Psoas muscle (tissue), 8 donors: ENCODE data around the gene IPO5. TPM values are rescaled to one million over a fixed set of nuclear protein-coding genes. Genes with fewer than 3 reads are reported as not detected.

Experiments
- ATAC-seq, 4 donors: fragments of 200-7000 bp; cut with Tn5 transposase; one replicate each; pipeline ENCODE4 v1.9.1; 2020; ENCODE audit warnings: moderate library complexity in 3 of 4, mild to moderate bottlenecking in 2 of 4
- DNase-seq, 2 donors: peaks; one replicate each; pipeline ENCODE4 v3.0.0-alpha.2; 2020
- H3K27ac ChIP-seq: fragments of 200-600 bp; one replicate; pipeline ENCODE4 v1.8.0; 2022
- H3K27me3 ChIP-seq, 3 donors: fragments of 200-600 bp in 1 of 3; one replicate each; pipeline versions ENCODE4 v1.6.1 to v1.8.0; 2013 to 2022; ENCODE audit warnings: low read length in 2 of 3, mild to moderate bottlenecking in 2 of 3, moderate library complexity in 1 of 3; ENCODE audit not compliant: insufficient read depth in 3 of 3
- H3K36me3 ChIP-seq, 2 donors: fragments of 200-600 bp in 1 of 2; one replicate each; pipeline versions ENCODE4 v1.6.1 to v1.8.0; 2013 to 2022; ENCODE audit warnings: low read depth in 1 of 2, mild to moderate bottlenecking in 1 of 2, moderate library complexity in 1 of 2; ENCODE audit not compliant: insufficient read depth in 1 of 2
- H3K4me1 ChIP-seq: fragments of 200-600 bp; one replicate; pipeline ENCODE4 v1.8.0; 2022
- H3K4me3 ChIP-seq: fragments of 200-600 bp; one replicate; pipeline ENCODE4 v1.8.0; 2022; ENCODE audit warnings: mild to moderate bottlenecking
- H3K9me3 ChIP-seq: fragments of 200-600 bp; one replicate; pipeline ENCODE4 v1.8.0; 2022
- WGBS, 3 donors: extraction: QIAGEN DNeasy Blood & Tissue Kit; methylation state at CpG; one replicate each; pipeline versions ENCODE4 v1.1.6 to v1.1.7; 2013; 5-methylcytosine and 5-hydroxymethylcytosine counted together
- intact Hi-C, 2 donors: fragments of 100-400 bp; cut with DNase I; formaldehyde crosslinking; loops; one replicate each; pipeline versions ENCODE4 v1.11.0 to v1.14.2; 2022
- polyA plus RNA-seq, 3 donors: library from polyadenylated mRNA; stranded (reverse); fragments of 200-250 nt; gene quantifications; one replicate each; pipeline ENCODE4 v1.2.3, GENCODE V29; 2013
- total RNA-seq, 4 donors: library from RNA; stranded (reverse); fragmentation: NEBNext Ultra II Directional in 2 of 4; extraction: Animal tissue kit (Norgen Biotek cat#: 25700) in 2 of 4; gene quantifications; one replicate each; pipeline versions ENCODE4 v1.2.1 to v1.2.4, GENCODE V29; 2021 to 2023
- TF ChIP-seq, protein P1 (sequence below): fragments of 200-600 bp; IDR thresholded peaks from one replicate; pipeline ENCODE4 v1.8.0; 2022; ENCODE audit warnings: antibody characterized with exemption
- donor health status: healthy with polysubstance abuse.
- donor health status: DM: no; HTN: no; CAD: no; lungs with moderate emphysema.
- donor health status: Bipolar disorder and iron deficiency.
- donor health status: healthy.
- donor health status: DM: yes; HTN: yes; CAD: no.
- donor health status: DM: no; HTN: no; CAD: no.
- donor health status: DM: no; HTN: no; CAD: no.
- donor health status: DM: yes; HTN: yes; CAD: no.

Gene IPO5
- total and polyA plus RNA-seq, 7 donors: 60.6 to 186 (median 153) TPM

DNA sequence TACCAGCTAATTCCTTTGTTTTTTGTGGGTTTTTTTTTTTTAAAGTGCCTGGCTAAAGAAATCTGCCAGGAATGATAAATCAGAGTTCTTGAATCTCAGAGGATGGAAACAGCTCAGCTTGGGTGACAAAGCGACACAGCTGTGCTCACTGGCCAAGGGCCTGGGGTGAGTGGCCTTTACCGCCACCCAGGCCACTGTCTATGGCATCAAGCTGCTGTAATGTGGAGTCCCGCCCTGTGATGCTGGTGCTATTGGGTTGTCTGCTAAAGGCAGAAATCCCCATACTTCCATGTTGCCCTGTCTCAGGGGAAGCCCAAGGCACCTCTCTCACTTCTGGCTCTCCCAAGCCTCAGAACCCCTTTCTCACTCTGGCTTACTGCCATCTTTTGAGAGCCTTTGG lies 106.8 kb downstream of the IPO5 start:
- Histone ChIP-seq H3K27me3 (no peaks in the 10 kb centered on the region), H3K4me1 (no peaks in the 10 kb centered on the region), H3K9me3 (no peaks in the 10 kb centered on the region), H3K27ac (no peak overlapping the region), H3K4me3 (no peak overlapping the region), H3K36me3 (no peaks in the 10 kb centered on the region)
- WGBS, 3 donors: 42 to 70% (median 50%) methylated on average over 3 of the region's 3 CpGs
- intact Hi-C loops: no loop called here
- TF ChIP-seq, protein P1, sequence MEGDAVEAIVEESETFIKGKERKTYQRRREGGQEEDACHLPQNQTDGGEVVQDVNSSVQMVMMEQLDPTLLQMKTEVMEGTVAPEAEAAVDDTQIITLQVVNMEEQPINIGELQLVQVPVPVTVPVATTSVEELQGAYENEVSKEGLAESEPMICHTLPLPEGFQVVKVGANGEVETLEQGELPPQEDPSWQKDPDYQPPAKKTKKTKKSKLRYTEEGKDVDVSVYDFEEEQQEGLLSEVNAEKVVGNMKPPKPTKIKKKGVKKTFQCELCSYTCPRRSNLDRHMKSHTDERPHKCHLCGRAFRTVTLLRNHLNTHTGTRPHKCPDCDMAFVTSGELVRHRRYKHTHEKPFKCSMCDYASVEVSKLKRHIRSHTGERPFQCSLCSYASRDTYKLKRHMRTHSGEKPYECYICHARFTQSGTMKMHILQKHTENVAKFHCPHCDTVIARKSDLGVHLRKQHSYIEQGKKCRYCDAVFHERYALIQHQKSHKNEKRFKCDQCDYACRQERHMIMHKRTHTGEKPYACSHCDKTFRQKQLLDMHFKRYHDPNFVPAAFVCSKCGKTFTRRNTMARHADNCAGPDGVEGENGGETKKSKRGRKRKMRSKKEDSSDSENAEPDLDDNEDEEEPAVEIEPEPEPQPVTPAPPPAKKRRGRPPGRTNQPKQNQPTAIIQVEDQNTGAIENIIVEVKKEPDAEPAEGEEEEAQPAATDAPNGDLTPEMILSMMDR: no peak
- DNase-seq (no peak), ATAC-seq (no peak)

DNA sequence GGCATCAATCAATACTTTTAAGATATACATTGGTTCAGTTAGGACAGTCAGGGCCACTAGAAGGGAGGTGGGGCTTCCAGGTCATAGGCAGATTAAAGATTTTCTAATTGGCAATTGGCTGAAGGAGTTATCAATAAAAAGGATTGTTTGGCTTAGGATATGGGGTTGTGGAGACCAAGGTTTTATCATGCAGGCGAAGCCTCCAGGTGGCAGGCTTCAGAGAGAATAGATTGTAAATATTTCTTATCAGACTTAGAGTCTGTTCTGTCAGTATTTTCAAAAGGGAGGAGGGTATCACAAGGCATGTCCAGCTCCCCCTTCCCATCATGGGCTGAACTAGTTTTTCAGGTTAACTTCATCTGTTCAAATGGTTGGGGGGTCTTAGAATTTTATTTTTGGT lies 112.0 kb downstream of the IPO5 start:
- intact Hi-C loops: no loop called here
- H3K4me3 ChIP-seq: no peak overlapping the region
- H3K27ac ChIP-seq: no peak overlapping the region
- TF ChIP-seq, protein P1: no peak
- H3K36me3 ChIP-seq: no peaks in the 10 kb centered on the region
- DNase-seq: no peak
- no peaks in the 10 kb centered on the region for H3K27me3 ChIP-seq
- WGBS, 3 donors: 93 to 100% (median 95%) methylated on average over 1 of the region's 1 CpG
- no peaks in the 10 kb centered on the region for H3K4me1 ChIP-seq
- ATAC-seq: no peak
- no peaks in the 10 kb centered on the region for H3K9me3 ChIP-seq

DNA sequence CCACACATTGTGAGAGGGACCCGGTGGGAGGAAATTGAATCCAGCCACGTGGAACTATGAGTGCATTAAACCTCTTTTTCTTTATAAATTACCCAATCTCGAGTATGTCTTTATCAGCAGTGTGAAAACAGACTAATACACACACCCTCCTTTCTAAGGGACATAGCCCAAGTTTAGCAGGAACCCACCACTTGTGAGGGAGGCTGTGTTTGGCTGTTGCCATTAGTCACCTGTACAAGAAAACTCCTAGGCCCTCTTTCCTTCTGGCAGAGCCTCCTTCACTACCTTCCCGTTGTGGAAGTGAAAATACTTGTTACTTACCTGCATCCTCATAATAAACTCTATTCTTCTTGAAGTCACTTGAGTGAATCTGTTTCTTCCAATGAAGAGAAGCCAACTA lies 113.2 kb downstream of the IPO5 start:
- TF ChIP-seq, protein P1: no peak
- WGBS, 3 donors: 53 to 66% (median 66%) methylated on average over 4 of the region's 4 CpGs
- Histone ChIP-seq H3K4me1 (no peaks in the 10 kb centered on the region), H3K27me3 (no peaks in the 10 kb centered on the region), H3K4me3 (no peak overlapping the region), H3K9me3 (no peaks in the 10 kb centered on the region), H3K36me3 (no peaks in the 10 kb centered on the region), H3K27ac (no peak overlapping the region)
- intact Hi-C loops: no loop called here
- DNase-seq (no peak), ATAC-seq (no peak)

DNA sequence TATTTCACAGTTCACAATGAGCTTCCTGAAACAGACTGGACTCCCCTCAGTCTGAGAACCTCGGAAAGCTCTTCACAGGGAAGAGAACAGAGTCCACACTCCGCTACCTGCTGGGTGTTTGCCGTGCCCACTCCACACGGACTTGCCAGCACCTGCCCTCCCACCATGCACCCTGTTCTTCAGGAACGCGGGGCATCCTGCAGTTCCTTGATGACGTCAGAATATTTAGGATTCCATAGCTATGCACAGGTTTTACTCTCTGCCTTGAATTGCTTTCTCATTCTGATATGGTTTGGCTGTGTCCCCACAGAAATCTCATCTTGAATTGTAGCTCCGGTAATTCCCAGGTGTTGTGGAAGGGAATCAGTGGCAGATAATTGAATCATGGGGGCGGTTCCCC lies 115.0 kb downstream of the IPO5 start:
- no peak overlapping the region for H3K4me3 ChIP-seq
- intact Hi-C loops: no loop called here
- H3K36me3 ChIP-seq: no peaks in the 10 kb centered on the region
- no peaks in the 10 kb centered on the region for H3K9me3 ChIP-seq
- DNase-seq (no peak), ATAC-seq (no peak)
- no peaks in the 10 kb centered on the region for H3K4me1 ChIP-seq
- TF ChIP-seq, protein P1: no peak
- 76 to 77% (median 77%) methylated on average over 9 of the region's 9 CpGs for WGBS, 3 donors
- no peak overlapping the region for H3K27ac ChIP-seq
- H3K27me3 ChIP-seq: no peaks in the 10 kb centered on the region

DNA sequence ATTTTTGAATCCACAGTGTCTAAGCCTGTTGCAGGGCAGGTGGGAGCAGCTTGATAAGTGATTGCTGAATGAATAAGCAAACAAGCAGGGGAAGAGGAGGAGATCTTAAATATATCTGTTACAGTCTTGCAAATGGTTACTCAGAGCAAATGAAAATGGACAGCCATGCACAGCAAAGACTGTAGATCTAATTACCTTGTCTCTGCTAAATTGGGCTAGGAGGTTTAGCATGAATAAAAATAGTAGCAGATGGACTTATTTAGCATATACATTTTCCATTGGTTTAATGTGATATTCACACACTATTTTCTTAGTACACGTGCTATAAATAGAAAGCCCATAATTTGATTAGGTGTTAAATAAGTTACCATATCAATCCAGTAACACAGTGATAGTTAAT lies 116.5 kb downstream of the IPO5 start:
- Histone ChIP-seq H3K9me3 (no peaks in the 10 kb centered on the region), H3K27me3 (no peaks in the 10 kb centered on the region), H3K4me1 (no peaks in the 10 kb centered on the region), H3K36me3 (no peaks in the 10 kb centered on the region), H3K27ac (no peak overlapping the region), H3K4me3 (no peak overlapping the region)
- no peak for ATAC-seq
- intact Hi-C loops: no loop called here
- no peak for DNase-seq
- TF ChIP-seq, protein P1: no peak
- WGBS, 3 donors: 58 to 97% (median 81%) methylated on average over 1 of the region's 1 CpG
